Measurements from ENCODE around the gene TUSC2. TPM values are rescaled to one million over a fixed set of nuclear protein-coding genes. Genes with fewer than 3 reads are reported as not detected.

TUSC2 gene
- total and polyA plus RNA-seq, 2 of the 13 experiments (the other 11 are each of a cell fraction or from before 2014, with no cell fraction given): 36.7 to 39.1 TPM

DNA sequence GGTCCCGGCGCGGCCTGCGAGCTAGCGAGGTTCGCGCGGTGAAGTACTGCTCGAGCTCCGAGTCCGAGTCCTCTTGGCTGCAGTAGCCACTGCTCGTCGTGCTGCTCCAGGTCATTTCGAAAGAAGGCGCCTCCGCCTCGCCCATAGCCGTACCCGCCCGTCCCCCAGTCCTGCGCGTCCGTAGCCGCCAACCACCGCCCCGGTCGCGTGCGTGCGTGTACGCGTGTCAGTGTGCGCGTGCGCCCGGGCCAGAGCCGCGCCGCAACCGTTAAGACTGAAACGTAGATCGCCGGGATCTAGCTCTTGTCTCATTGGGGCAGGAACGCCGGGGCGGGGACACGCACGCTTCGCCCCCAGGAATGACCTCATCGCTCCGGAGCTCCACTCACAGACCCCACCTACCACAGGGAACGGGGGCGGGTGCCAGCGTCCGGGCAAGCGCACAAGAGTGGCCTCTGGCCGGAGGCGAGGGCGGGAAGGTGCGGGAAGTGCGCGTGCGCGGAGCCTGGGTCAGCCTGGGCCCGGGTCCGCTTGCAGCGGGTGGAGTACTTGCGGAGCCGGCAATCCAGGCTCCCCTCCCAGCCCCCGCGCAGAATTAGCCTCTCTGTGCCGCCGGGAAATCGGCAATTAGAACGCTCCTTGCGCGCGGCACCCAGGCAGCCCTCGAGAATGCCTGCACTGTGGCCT, 9.3 kb upstream of the TUSC2 start (continued):
- TF ChIP-seq EZH2 (conservative IDR thresholded peaks at IDR 0.05; ENCODE audit: low read depth, low read length): no peak
- TF ChIP-seq, protein P1, sequence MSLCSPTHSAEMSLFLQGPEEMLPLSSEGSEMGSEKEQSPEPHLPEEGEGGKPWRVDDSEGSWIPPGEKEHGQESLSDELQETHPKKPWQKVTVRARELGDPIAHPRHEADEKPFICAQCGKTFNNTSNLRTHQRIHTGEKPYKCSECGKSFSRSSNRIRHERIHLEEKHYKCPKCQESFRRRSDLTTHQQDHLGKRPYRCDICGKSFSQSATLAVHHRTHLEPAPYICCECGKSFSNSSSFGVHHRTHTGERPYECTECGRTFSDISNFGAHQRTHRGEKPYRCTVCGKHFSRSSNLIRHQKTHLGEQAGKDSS (CRISPR knock-in tag; IDR thresholded peaks at IDR 0.05; ENCODE audit: borderline replicate concordance, low read depth): 0 out of 2 replicates have a peak, but pooled peaks have one; percentile 73
- TF ChIP-seq RARG (CRISPR knock-in tag; IDR thresholded peaks at IDR 0.05; ENCODE audit: low read depth): no peak
- TF ChIP-seq, protein P2, sequence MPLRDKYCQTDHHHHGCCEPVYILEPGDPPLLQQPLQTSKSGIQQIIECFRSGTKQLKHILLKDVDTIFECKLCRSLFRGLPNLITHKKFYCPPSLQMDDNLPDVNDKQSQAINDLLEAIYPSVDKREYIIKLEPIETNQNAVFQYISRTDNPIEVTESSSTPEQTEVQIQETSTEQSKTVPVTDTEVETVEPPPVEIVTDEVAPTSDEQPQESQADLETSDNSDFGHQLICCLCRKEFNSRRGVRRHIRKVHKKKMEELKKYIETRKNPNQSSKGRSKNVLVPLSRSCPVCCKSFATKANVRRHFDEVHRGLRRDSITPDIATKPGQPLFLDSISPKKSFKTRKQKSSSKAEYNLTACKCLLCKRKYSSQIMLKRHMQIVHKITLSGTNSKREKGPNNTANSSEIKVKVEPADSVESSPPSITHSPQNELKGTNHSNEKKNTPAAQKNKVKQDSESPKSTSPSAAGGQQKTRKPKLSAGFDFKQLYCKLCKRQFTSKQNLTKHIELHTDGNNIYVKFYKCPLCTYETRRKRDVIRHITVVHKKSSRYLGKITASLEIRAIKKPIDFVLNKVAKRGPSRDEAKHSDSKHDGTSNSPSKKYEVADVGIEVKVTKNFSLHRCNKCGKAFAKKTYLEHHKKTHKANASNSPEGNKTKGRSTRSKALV (CRISPR knock-in tag; IDR thresholded peaks at IDR 0.05): peak; percentile 64
- no peak for TF ChIP-seq NR2F1 (CRISPR knock-in tag; IDR thresholded peaks at IDR 0.05)
- peak; percentile 91 for TF ChIP-seq HNRNPLL (IDR thresholded peaks at IDR 0.05; ENCODE audit: low read depth, low read length, poor library complexity, severe bottlenecking)
- TF ChIP-seq, protein P3, sequence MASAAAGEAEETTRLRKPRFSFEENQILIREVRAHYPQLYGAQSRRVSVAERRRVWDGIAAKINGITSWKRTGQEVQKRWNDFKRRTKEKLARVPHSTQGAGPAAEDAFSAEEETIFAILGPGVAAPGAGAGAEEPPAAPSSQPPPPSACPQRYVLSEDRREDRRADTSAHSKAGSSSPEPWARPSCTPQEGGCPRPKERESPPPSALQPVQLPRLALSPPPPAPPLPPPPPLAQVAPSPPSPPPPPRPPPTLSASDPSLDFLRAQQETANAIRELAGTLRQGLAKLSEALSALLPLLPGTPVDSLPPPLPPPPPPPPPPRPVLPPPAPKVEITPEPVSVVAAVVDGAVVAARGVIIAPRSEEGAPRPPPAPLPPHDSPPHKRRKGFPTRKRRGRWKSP (CRISPR knock-in tag; IDR thresholded peaks at IDR 0.05): peak; percentile 78; the same call in 1 of the 2 replicates
- TF ChIP-seq KDM5B (CRISPR knock-in tag; IDR thresholded peaks at IDR 0.05; ENCODE audit: borderline replicate concordance): peak; percentile 85
- TF ChIP-seq, protein P4, sequence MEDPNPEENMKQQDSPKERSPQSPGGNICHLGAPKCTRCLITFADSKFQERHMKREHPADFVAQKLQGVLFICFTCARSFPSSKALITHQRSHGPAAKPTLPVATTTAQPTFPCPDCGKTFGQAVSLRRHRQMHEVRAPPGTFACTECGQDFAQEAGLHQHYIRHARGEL (CRISPR knock-in tag; IDR thresholded peaks at IDR 0.05): 0 out of 2 replicates have a peak, but pooled peaks have one; percentile 25
- TF ChIP-seq SIN3A (IDR thresholded peaks at IDR 0.05; ENCODE audit: borderline replicate concordance, low read depth, low read length): peak; percentile 89; the same call in 1 of the 2 replicates
- no peak for TF ChIP-seq ZNF3 (CRISPR knock-in tag; IDR thresholded peaks at IDR 0.05)
- TF ChIP-seq MTF2 (CRISPR knock-in tag; IDR thresholded peaks at IDR 0.05; ENCODE audit: borderline replicate concordance): 0 out of 2 replicates have a peak, but pooled peaks have one; percentile 62
- TF ChIP-seq, protein P5, sequence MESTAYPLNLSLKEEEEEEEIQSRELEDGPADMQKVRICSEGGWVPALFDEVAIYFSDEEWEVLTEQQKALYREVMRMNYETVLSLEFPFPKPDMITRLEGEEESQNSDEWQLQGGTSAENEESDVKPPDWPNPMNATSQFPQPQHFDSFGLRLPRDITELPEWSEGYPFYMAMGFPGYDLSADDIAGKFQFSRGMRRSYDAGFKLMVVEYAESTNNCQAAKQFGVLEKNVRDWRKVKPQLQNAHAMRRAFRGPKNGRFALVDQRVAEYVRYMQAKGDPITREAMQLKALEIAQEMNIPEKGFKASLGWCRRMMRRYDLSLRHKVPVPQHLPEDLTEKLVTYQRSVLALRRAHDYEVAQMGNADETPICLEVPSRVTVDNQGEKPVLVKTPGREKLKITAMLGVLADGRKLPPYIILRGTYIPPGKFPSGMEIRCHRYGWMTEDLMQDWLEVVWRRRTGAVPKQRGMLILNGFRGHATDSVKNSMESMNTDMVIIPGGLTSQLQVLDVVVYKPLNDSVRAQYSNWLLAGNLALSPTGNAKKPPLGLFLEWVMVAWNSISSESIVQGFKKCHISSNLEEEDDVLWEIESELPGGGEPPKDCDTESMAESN (CRISPR knock-in tag; conservative IDR thresholded peaks at IDR 0.05): peak; percentile 91
- TF ChIP-seq, protein P6, sequence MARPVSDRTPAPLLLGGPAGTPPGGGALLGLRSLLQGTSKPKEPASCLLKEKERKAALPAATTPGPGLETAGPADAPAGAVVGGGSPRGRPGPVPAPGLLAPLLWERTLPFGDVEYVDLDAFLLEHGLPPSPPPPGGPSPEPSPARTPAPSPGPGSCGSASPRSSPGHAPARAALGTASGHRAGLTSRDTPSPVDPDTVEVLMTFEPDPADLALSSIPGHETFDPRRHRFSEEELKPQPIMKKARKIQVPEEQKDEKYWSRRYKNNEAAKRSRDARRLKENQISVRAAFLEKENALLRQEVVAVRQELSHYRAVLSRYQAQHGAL (CRISPR knock-in tag; IDR thresholded peaks at IDR 0.05; ENCODE audit: not compliant biosample characterization): no peak
- TF ChIP-seq, protein P7, sequence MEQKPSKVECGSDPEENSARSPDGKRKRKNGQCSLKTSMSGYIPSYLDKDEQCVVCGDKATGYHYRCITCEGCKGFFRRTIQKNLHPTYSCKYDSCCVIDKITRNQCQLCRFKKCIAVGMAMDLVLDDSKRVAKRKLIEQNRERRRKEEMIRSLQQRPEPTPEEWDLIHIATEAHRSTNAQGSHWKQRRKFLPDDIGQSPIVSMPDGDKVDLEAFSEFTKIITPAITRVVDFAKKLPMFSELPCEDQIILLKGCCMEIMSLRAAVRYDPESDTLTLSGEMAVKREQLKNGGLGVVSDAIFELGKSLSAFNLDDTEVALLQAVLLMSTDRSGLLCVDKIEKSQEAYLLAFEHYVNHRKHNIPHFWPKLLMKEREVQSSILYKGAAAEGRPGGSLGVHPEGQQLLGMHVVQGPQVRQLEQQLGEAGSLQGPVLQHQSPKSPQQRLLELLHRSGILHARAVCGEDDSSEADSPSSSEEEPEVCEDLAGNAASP (CRISPR knock-in tag; IDR thresholded peaks at IDR 0.05; ENCODE audit: borderline replicate concordance): no peak
- TF ChIP-seq ZMYM3 (CRISPR knock-in tag; IDR thresholded peaks at IDR 0.05): no peak
- peak; percentile 3; the same call in 1 of the 2 replicates for TF ChIP-seq DNMT1 (CRISPR knock-in tag; IDR thresholded peaks at IDR 0.05)
- peak; percentile 71 for TF ChIP-seq KAT7 (CRISPR knock-in tag; IDR thresholded peaks at IDR 0.05; ENCODE audit: borderline replicate concordance)
- peak; percentile 65; the same call in 1 of the 2 replicates for TF ChIP-seq ERF (CRISPR knock-in tag; IDR thresholded peaks at IDR 0.05)

Data from HepG2 (cell line).